Activated B cell treated with CpG ODN at 0.5 μM for 24 hours (primary cell): ENCODE measurements around the gene PANX1. TPM values are rescaled to one million over a fixed set of nuclear protein-coding genes. Genes with fewer than 3 reads are reported as not detected.

Experiments used
- ATAC-seq: fragments of 200-7000 bp; cut with Tn5 transposase; one replicate; pipeline ENCODE4 v1.10.0; 2021; ENCODE audit warnings: low read depth, mild to moderate bottlenecking, moderate library complexity
- CTCF ChIA-PET: fragments of 350-600 bp; sonication (Branson Sonifier 250); formaldehyde crosslinking; loops from one replicate; lab custom pipeline; 2021; ENCODE audit warnings: antibody characterized with exemption; lab: Charles Lee
- POLR2A ChIA-PET: fragments of 350-600 bp; sonication (Branson Sonifier 250); formaldehyde crosslinking; loops from one replicate; lab custom pipeline; 2021; ENCODE audit warnings: antibody characterized with exemption; lab: Charles Lee
- DNase-seq: peaks from one replicate; pipeline ENCODE4 v3.0.0; 2022
- H3K27ac Mint-ChIP-seq: one replicate; pipeline ENCODE4 v1.8.0; 2020; ENCODE audit warnings: mixed read lengths
- H3K27me3 Mint-ChIP-seq: one replicate; pipeline ENCODE4 v1.8.0; 2021; ENCODE audit warnings: mixed read lengths
- H3K36me3 Mint-ChIP-seq: one replicate; pipeline ENCODE4 v1.8.0; 2021; ENCODE audit warnings: low read depth, mixed read lengths
- H3K4me1 Mint-ChIP-seq: one replicate; pipeline ENCODE4 v1.8.0; 2021; ENCODE audit warnings: mixed read lengths
- H3K4me3 Mint-ChIP-seq: one replicate; pipeline ENCODE4 v1.8.0; 2020; ENCODE audit warnings: mild to moderate bottlenecking, mixed read lengths
- H3K9me3 Mint-ChIP-seq: one replicate; pipeline ENCODE4 v1.8.0; 2020; ENCODE audit warnings: mixed read lengths
- CTCF ChIP-seq: fragments of 200-600 bp; IDR thresholded peaks from one replicate; pipeline ENCODE4 v1.8.0; 2022; ENCODE audit warnings: antibody characterized with exemption, mild to moderate bottlenecking
- intact Hi-C: fragments of 100-400 bp; cut with micrococcal nuclease; formaldehyde crosslinking; loops from one replicate; pipeline ENCODE4 v1.15.1; 2024
- total RNA-seq: library from RNA; stranded (reverse); gene quantifications from 2 replicates; pipeline ENCODE4 v1.2.3, GENCODE V29; 2022

Gene PANX1
- total RNA-seq, 1 donor from 2014 or later, result 11.2 TPM

- CTCF ChIA-PET, result no interaction called here
- Mint-ChIP-seq H3K27me3 (peaks cover 3% of the 10 kb centered on the region), H3K4me3 (no peak overlapping the region), H3K4me1 (no peaks in the 10 kb centered on the region), H3K27ac (no peak overlapping the region), H3K9me3 (peaks cover 13% of the 10 kb centered on the region), H3K36me3 (no peaks in the 10 kb centered on the region)
- no peak for ATAC-seq
- DNase-seq, result no peak
- no peak for TF ChIP-seq CTCF
- intact Hi-C loops, result no loop called here
- POLR2A ChIA-PET, result no interaction called here
These were observed 95.4 kb downstream of the PANX1 start for GRCh38 chr11:94224078-94224477.

Other genes with a start within 250 kb of the PANX1 start
- not detected in 2 replicates for gene HEPHL1, start 107.5 kb upstream of the PANX1 start, total RNA-seq
- gene IZUMO1R, start 175.7 kb downstream of the PANX1 start, total RNA-seq, result not detected in 2 replicates